ENCODE data around the gene ABHD8. TPM values are rescaled to one million over a fixed set of nuclear protein-coding genes. Genes with fewer than 3 reads are reported as not detected.

Gene ABHD8
- total and polyA plus RNA-seq, 11 donors: 7.4 to 21.8 (median 11.6) TPM

DNA sequence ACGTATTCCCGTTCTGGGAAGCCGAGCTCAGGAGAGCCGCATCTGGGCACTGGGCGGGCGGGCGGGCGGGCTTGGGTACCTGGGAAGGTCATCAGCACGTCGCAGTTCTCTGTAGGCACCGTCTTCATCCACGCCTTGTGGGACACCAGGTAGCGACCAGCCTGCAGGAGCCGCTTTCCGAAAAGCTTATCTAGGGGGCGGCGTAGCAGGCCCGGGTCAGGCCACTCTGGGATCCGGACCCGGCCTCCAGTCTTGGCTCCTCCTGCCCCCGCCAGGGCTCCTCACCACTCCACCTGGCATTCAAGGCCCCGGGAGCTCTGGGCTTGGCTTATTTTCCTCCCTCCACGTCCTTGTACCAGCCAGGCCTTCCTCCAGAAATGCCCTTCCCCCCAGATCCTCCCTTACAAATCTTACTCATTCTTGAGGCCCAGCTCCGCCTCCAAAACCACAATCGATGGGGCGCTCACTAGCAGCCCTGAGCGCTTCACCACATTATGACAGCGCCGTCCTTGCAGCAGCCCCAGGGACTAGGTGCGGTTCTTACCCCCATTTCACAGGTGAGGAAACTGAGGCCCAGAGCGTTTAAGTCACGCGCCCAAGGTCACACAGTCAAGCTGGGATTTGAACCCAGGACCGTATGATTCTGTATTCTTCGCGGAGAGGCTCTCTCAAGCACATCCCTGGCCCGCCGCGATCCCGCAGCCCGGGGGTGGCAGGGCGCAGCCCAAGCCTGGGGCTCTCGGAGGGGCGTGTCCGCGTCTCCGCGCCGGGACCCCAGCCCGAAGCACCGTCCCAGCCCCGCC lies 30.6 kb upstream of the ABHD8 start:
- H3K27me3 ChIP-seq: peaks cover 0 to 15% (median 0%) of the 10 kb centered on the region in 9 donors

GRCh38 chr19:17332677-17333581 lies 29.7 kb upstream of the ABHD8 start:
- Histone ChIP-seq H3K27me3 (peaks cover 0 to 17% (median 0%) of the 10 kb centered on the region in 9 donors), H3K27ac (no peak overlapping the region), H3K4me3 (no peak overlapping the region), H3K4me1 (peaks cover 0 to 47% (median 24%) of the 10 kb centered on the region in 12 donors), H3K9me3 (no peaks in the 10 kb centered on the region), H3K36me3 (peaks cover 0 to 9% (median 0%) of the 10 kb centered on the region in 9 donors)
- intact Hi-C loops (cut with DNase I): loop anchor here in 1 of 10 donors (2.0 kb wide), 1 partner anchor 22 kb away; no protein-coding TSS in a partner anchor
- ATAC-seq: no peak
- WGBS, 4 donors: 96 to 97% (median 96%) methylated on average over 45 of the region's 45 CpGs
- no peak for DNase-seq
- TF ChIP-seq POLR2A (IDR thresholded peaks at IDR 0.05): no peak
- no peak for TF ChIP-seq CTCF (IDR thresholded peaks at IDR 0.05)

More for the DNA sequence above, 30.6 kb upstream of the ABHD8 start:
- no peaks in the 10 kb centered on the region for H3K9me3 ChIP-seq
- TF ChIP-seq CTCF (IDR thresholded peaks at IDR 0.05) (no peak), POLR2A (IDR thresholded peaks at IDR 0.05) (no peak)
- peak overlapping the region in 11 of 12 donors; percentile 56 to 81 (median 71) for H3K27ac ChIP-seq
- intact Hi-C loops (cut with DNase I): loop anchor here in 2 of 10 donors (2.0 kb wide), 2 partner anchors 23 to 25 kb away; partner anchors contain the start of gene DDA1 (in 1 of the 2)
- DNase-seq (no peak), ATAC-seq (no peak)
- H3K4me3 ChIP-seq: peak overlapping the region; percentile 47 to 93 (median 79)
- WGBS, 4 donors: 44 to 71% (median 55%) methylated on average over 30 to 52 of the region's 52 CpGs
- H3K36me3 ChIP-seq: peaks cover 0 to 7% (median 0%) of the 10 kb centered on the region in 9 donors
- peaks cover 0 to 48% (median 30%) of the 10 kb centered on the region in 12 donors for H3K4me1 ChIP-seq

DNA sequence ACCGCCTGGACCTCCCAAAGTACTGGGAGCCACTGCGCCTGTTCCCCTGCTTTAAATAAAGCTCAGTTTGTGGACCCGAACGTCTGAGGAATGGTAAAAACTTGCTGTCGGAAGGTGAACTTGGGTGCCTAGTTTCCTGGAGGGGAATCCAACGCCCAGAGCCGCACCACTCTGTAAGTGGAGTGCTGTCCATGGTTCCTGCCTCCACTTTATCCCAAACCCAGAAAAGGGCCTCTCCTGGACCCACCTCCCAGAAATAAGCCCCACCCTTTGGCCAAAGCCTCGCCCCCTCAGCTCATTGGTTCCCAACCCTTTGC lies 29.1 kb upstream of the ABHD8 start:
- Histone ChIP-seq H3K27ac (no peak overlapping the region), H3K4me3 (no peak overlapping the region), H3K27me3 (peaks cover 0 to 17% (median 0%) of the 10 kb centered on the region in 9 donors), H3K36me3 (peaks cover 0 to 15% (median 0%) of the 10 kb centered on the region in 9 donors), H3K4me1 (peaks cover 0 to 46% (median 20%) of the 10 kb centered on the region in 12 donors), H3K9me3 (no peaks in the 10 kb centered on the region)
- no peak for TF ChIP-seq POLR2A (IDR thresholded peaks at IDR 0.05)
- TF ChIP-seq CTCF (IDR thresholded peaks at IDR 0.05): no peak
- ATAC-seq (no peak), DNase-seq (no peak)
- WGBS, 4 donors: 90 to 95% (median 93%) methylated on average over 8 of the region's 8 CpGs
- intact Hi-C loops (cut with DNase I): loop anchor here in 1 of 10 donors (2.0 kb wide), 1 partner anchor 22 kb away; no protein-coding TSS in a partner anchor

Data from heart left ventricle (tissue), 16 donors.